Measurements from ENCODE around the gene PDZD4.

PDZD4 gene

GRCh38 chrX:153868576-153869472 is 38.5 kb upstream of the PDZD4 start:
- no peak for DNase-seq (ENCODE audit: low read depth)

DNA sequence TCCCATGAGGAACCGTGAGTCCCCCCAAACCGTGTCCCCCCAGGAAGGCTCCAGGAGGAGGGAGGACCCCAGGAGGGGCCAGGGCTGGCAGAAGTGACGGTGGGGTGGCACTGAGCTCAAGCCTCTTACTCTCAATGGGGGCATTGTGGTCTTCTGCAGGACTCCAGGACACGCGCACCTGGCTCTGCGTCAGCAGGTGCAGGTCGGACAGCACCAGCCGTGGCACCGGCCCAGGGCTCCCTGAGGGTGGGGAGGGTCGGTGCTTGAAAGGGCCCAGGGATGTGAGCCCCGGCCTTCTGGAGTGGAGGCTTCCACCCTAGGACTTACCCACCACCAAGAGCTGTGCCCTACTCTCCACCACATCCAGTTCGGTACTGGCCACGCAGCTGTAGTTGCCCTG is 37.3 kb upstream of the PDZD4 start:
- DNase-seq (ENCODE audit: low read depth): no peak

DNA sequence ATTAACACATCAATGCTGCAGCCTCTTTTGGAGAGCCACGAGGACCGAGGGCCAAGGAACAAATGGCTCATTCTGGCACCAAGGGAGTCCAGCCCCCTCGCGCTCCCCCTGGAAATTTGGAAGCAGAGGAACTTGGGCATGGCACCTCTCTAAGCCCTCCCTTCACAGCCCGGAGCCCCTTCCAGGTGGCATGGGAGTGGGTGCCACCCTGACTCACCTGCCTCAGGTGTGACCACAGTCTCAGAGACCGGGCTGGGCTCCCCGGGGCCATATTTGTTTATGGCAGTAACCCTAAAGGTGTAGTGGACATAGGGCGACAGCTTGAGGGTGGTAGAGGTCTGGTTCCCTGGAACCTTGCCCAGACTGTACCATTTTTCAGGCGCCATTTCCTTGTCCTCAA is 36.8 kb upstream of the PDZD4 start:
- DNase-seq (ENCODE audit: low read depth): no peak

- no peak for DNase-seq (ENCODE audit: low read depth)
Observed at GRCh38 chrX:153866302-153867019, 36.1 kb upstream of the PDZD4 start.

- DNase-seq (ENCODE audit: low read depth): no peak
Observed at GRCh38 chrX:153865685-153866084, 35.3 kb upstream of the PDZD4 start.

DNA sequence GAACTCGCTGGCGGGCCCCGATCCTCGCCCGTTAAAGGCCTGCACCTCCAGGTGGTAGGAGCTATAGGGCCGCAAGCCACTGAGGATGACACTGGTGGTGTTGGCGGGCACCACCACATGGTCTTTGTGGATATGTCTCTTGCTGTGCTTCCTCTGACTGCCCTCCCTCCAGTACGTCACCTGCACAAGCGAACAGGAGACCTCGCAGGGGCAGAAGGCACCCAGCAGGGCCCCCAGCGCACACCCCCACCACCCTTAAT is 34.9 kb upstream of the PDZD4 start:
- no peak for DNase-seq (ENCODE audit: low read depth)

DNA sequence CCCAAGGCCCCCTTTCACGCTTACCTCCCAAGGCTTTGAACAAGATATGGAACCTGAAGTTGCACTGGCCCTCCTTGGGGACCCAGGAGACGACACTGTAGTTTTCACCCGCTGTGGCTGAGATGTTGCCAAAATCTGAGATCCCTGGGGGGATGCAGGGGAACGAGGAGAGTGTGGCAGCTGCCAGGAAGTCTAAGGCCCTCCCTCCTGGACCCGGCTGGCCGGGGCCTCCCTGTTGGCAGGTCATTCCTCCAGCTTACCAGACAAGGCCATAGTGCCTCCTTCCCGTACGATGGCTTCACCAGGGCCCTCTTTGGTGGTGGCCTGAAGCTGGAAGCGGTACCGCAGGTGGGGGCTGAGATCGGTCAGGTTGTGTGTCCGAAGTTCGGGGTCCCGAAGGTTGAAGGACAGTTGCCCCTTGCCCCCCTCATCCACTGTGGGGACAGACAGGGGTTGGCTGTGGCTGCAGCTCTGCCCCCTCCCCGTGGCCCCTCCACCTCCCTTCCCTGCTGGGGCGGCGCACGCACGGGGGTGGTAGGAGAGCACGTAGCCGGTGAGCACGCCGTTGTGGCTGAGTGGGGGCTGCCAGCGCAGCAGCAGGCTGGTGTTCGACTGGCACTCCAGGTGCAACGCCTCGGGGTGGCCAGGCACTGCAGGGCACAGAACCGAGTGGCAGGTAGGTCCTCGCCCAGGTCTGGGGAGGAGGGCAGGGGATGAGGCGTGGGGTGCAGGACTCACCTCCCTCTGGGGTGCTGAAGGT is 34.4 kb upstream of the PDZD4 start:
- no peak for DNase-seq (ENCODE audit: low read depth)

DNA sequence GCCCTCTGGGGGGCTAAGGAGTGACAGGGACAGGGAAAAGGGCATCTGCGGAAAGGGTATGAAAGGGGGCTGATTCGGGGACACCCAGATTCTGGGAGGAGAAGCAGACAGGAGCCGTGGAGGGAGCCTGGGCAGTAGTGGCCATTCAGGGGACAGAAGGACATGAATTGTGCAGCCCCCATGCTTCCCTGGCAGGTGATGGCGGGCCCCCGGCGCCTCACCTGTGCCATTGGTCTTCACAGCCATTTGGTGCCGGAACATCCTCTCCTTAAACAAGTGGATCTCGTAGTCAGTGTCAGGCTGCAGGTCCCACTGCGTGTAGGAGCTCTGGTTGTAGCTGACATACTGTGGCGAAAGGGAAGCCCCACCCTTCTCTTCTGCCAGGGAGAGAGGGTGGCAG is 33.8 kb upstream of the PDZD4 start:
- no peak for DNase-seq (ENCODE audit: low read depth)

- no peak for DNase-seq (ENCODE audit: low read depth)
Observed at GRCh38 chrX:153863251-153863991, 33.1 kb upstream of the PDZD4 start.

DNA sequence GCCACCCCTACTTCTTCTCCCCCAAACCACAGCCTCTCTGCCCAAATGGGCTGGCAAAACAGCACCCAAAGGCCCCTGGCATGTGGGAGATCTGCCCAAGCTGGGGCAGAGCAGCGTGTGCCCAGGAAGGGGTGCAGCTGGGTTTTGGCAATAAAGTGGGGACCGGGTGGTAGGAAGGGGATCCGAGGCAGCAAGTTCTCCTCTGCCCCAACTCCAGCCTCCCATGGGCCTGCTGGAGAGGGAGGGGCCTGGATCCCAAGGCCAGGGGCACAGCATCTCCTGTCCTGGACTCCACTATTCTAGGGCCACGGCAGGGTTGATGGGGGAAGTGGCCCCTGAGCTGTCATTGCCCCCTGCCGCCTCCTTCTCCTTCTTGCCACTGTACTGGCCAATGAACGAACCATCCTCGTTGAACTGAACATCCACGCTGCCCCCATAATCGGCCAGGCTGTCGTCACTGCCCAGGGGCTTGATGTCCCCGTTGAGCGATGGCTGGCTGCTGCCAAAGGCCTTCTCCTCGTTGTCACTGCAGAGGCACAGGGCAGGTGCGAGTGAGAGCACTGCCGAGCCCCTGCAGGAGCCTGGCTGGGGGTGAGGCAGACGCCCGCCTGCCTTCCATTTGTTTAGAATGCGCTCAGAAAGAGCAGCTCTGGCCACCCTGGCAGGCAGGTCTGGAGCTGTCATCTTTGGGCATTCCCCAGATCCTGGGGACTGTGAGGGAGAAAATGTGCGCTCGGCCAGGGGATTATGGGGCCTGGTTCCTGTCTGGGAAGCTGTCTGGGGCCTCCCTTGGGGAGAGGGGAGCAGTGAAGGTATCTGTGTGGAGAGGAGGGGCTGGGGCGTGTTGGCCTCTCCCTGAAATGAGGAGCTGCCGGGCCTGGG is 32.3 kb upstream of the PDZD4 start:
- no peak for DNase-seq (ENCODE audit: low read depth)

- DNase-seq (ENCODE audit: low read depth): no peak
Observed at GRCh38 chrX:153861733-153862310, 31.5 kb upstream of the PDZD4 start.

- no peak for DNase-seq (ENCODE audit: low read depth)
Observed at GRCh38 chrX:153861151-153861550, 30.8 kb upstream of the PDZD4 start.

- no peak for DNase-seq (ENCODE audit: low read depth)
Observed at GRCh38 chrX:153857348-153857903, 27.1 kb upstream of the PDZD4 start.

- no peak for DNase-seq (ENCODE audit: low read depth)
Observed at GRCh38 chrX:153854702-153855101, 24.4 kb upstream of the PDZD4 start.

- DNase-seq (ENCODE audit: low read depth): no peak
Observed at GRCh38 chrX:153853902-153854267, 23.5 kb upstream of the PDZD4 start.

- DNase-seq (ENCODE audit: low read depth): no peak
Observed at GRCh38 chrX:153853180-153853901, 23.0 kb upstream of the PDZD4 start.

- DNase-seq (ENCODE audit: low read depth): no peak
Observed at GRCh38 chrX:153851981-153852380, 21.6 kb upstream of the PDZD4 start.

- no peak for DNase-seq (ENCODE audit: low read depth)
Observed at GRCh38 chrX:153848325-153848724, 18.0 kb upstream of the PDZD4 start.

DNA sequence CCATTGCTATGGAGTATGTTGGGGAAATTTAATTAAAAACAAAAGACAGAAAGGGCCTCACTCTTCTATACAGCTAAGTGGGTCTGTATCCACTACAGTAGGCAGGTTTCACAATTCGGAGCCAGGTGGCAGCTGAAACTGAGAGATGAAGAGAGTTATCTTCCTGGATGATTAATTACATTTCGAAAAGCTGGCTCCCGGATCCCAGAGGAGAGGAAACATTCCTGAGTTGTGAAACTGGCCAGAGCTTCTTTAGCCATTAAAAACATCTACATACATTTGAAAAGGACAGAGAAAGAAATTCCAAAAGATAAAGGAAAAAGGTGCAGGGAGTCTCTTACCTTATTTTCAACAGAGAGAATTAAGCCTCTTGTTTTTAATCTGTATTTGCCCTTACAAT is 15.5 kb upstream of the PDZD4 start:
- no peak for DNase-seq (ENCODE audit: low read depth)

DNA sequence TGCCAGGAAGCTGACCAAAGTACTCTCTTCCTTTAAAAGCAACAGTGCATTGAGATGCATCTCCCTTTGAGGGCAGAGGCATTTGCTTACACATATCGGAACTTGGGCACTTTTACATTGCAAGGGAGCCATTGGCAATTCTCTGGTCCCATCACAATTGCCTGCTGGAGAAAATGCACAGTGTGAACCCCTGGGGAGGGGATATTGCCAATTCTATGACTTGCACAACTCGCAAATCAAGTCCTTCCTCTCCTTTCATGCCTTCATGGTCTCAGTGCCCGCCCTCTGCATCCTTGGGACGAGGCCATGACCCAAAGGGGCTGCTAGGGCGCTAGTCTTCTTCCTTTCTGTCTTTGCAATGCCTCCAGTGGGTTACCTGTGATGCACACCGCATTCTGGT is 14.9 kb upstream of the PDZD4 start:
- no peak for DNase-seq (ENCODE audit: low read depth)
